Smooth muscle cell of trachea (primary cell): ENCODE results near the gene OVCH1. TPM values are rescaled to one million over a fixed set of nuclear protein-coding genes. Genes with fewer than 3 reads are reported as not detected.

ENCODE experiments used
- total RNA-seq: library from RNA; depleted of rRNA; stranded (reverse); fragments of >200 nt; gene quantifications from 2 replicates; pipeline ENCODE4 v1.2.1, GENCODE V29; 2014

The OVCH1 gene, protein sequence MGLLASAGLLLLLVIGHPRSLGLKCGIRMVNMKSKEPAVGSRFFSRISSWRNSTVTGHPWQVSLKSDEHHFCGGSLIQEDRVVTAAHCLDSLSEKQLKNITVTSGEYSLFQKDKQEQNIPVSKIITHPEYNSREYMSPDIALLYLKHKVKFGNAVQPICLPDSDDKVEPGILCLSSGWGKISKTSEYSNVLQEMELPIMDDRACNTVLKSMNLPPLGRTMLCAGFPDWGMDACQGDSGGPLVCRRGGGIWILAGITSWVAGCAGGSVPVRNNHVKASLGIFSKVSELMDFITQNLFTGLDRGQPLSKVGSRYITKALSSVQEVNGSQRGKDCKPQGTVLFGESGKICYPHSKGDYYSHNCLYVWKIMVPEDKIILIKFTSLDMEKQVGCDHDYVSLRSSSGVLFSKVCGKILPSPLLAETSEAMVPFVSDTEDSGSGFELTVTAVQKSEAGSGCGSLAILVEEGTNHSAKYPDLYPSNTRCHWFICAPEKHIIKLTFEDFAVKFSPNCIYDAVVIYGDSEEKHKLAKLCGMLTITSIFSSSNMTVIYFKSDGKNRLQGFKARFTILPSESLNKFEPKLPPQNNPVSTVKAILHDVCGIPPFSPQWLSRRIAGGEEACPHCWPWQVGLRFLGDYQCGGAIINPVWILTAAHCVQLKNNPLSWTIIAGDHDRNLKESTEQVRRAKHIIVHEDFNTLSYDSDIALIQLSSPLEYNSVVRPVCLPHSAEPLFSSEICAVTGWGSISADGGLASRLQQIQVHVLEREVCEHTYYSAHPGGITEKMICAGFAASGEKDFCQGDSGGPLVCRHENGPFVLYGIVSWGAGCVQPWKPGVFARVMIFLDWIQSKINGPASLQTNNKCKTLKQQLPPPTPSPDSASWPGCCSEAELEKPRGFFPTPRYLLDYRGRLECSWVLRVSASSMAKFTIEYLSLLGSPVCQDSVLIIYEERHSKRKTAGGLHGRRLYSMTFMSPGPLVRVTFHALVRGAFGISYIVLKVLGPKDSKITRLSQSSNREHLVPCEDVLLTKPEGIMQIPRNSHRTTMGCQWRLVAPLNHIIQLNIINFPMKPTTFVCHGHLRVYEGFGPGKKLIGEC
- 0.15 and 0.83 TPM in 2 replicates for total RNA-seq

DNA sequence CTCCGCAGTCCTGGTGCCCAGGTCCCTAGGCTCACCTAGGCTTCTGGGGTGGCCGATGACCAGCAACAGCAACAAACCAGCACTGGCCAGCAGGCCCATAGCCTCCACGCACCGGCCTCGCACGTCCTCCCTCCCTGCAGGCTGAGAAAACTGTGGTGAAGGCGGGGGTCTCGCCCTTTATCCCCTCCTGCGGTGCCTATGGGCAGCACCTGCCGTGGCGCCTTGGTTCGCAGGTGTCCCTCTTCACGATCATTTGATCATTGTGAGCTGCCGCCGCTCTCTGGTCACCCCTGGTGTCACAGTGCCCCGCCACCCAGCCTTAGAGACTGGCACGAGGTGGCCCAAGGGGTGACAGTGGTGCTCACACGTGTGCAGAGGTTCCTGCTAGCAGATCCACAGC lies at the start of gene OVCH1:
TSS of gene OVCH1 (minus strand) at position 99 of the 400 bp plus-strand sequence. CDS start at position 99, 0 bp downstream.

DNA sequence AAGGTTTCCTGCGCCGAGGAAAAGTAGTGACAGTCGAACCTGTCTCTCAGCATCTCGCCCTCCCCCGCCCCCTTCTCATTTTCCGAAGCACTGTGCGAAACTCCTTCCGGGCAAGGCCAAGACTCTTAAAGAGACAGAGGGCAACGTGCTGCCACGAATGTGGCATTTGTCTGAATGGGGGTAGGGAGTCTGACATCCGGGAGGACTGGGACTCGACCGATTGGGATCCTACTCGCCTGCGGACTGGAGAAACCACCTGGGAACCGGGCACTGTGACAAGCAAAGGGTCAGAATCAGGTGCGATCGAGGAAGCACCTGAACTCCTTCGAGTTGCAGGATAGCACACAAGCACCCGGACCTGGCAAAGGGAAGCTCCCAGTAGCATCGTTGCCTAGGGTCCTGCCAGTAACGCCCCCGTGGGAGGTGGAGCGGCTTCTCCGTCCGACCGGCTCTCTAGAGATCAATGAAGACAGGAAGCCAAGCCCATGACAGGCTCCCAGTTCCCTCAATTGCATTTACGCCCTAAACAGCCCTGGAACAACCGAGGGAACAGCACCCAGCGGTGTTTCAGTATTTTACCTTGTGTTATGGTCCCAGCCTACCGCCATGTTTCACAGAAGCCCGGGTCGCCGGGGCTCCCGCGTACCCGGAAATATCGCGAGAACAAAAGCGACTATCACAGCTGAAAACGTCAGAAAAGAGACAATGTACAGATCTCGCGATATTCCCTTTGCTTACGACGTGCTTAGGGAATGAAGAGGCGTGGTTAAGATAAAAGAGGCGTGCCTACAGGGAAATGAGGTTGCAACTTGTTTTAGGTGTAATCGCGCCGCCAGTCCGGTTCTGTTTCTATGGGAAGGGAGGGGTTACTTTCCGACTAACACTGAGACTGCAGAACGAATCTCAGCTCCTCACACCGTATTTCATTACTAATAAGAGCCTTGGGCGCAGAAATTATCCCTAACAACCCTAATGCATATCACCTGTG lies 116.7 kb downstream of the OVCH1 start, which contains the start of gene ERGIC2:
TSS of gene ERGIC2 (minus strand) at position 637 of the 988 bp plus-strand sequence. CDS start 9,539 bp downstream, outside the sequence.

Other genes starting within 250 kb of the OVCH1 start
- 59.9 and 96.9 TPM in 2 replicates for gene ERGIC2, start 116.5 kb downstream of the OVCH1 start, total RNA-seq